Measurements from ENCODE around the gene FTCD. TPM values are rescaled to one million over a fixed set of nuclear protein-coding genes. Genes with fewer than 3 reads are reported as not detected.

FTCD gene
- total and polyA plus RNA-seq, 9 of the 15 experiments (the other 6 are each of a cell fraction or from before 2014, with no cell fraction given), result 0.11 to 1.6 (median 0.67) TPM; not detected in 5

GRCh38 chr21:46115441-46116188 is 39.8 kb downstream of the FTCD start:
- CTCF ChIA-PET (ENCODE audit: low intra/inter-chr PET ratio), result no interaction called here
- H3K27me3 ChIP-seq (ENCODE audit: control insufficient read depth in 2 of 2, insufficient read depth in 2 of 2, low read length in 2 of 2), result peaks cover 26 to 84% of the 10 kb centered on the region in 2 experiments; a peak in 4 of 5 replicates
- ATAC-seq, result no peak
- H4K20me1 ChIP-seq (replicated peaks; ENCODE audit: control insufficient read depth, insufficient read depth, low read length), result no peaks in the 10 kb centered on the region; the same call in 1 of the 2 replicates
- H3K9me3 ChIP-seq (replicated peaks; ENCODE audit: control insufficient read depth, insufficient read depth, low read depth, low read length), result no peaks in the 10 kb centered on the region; the same call in 1 of the 2 replicates
- no peaks in the 10 kb centered on the region for H3K79me2 ChIP-seq (ENCODE audit: control insufficient read depth, insufficient read depth, low read length)
- no peaks in the 10 kb centered on the region for H3K9me1 ChIP-seq (ENCODE audit: control insufficient read depth, insufficient read depth, low read length)
- no peak overlapping the region for H3K27ac ChIP-seq (ENCODE audit: extremely low read depth, low read depth, low read length)
- H3K4me2 ChIP-seq (ENCODE audit: insufficient read depth, low read length), result no peak overlapping the region
- TF ChIP-seq SMC3 (conservative IDR thresholded peaks at IDR 0.05; ENCODE audit: insufficient read depth, low read depth, low read length) (no peak), MBD2 (IDR thresholded peaks at IDR 0.05; ENCODE audit: borderline replicate concordance, low read depth) (no peak), SAP30 (IDR thresholded peaks at IDR 0.05; ENCODE audit: borderline replicate concordance, insufficient read depth, low read depth, low read length, poor library complexity, severe bottlenecking) (no peak), IRF2 (CRISPR knock-in tag; IDR thresholded peaks at IDR 0.05) (no peak)
- POLR2A ChIA-PET, result interaction anchor here (0.6 to 0.7 kb wide), 3 partner anchors 15 to 288 kb away, joined by 3 read pairs; no protein-coding TSS in a partner anchor
- no peaks in the 10 kb centered on the region for H3K36me3 ChIP-seq (ENCODE audit: control insufficient read depth, insufficient read depth, low read length)
- intact Hi-C loops (cut with micrococcal nuclease) (no loop called here), in situ Hi-C loops (cut with MboI) (no loop called here)
- WGBS (ENCODE audit: insufficient coverage, low coverage, missing lambda C conversion rate), result 3% methylated on average over 17 of the region's 17 CpGs
- H3K9ac ChIP-seq (ENCODE audit: insufficient read depth in 1 of 2, low read depth in 2 of 2, low read length in 2 of 2), result no peak overlapping the region
- H3K4me1 ChIP-seq (replicated peaks in 1 of 2; ENCODE audit: control insufficient read depth in 2 of 2, insufficient read depth in 2 of 2, low read length in 2 of 2), result peaks cover 0 to 58% of the 10 kb centered on the region in 2 experiments; a peak in 2 of 5 replicates
- BruUV-seq (replicated peaks), result no TSS peak
- H2AFZ ChIP-seq (ENCODE audit: low read depth, low read length), result no peak overlapping the region
- no peak for FAIRE-seq
- no peak overlapping the region for H3K4me3 ChIP-seq
- no peak for DNase-seq (ENCODE audit: extremely low read depth in 1 of 4, low spot score in 3 of 4)
